HG03354 (cell line): ENCODE results near the gene LRRC45.

Source experiments
- ATAC-seq: cut with Tn5 transposase; IDR thresholded peaks from one replicate; pipeline ENCODE4 v1.9.1; 2021; ENCODE audit warnings: mild to moderate bottlenecking; ENCODE audit not compliant: unreplicated experiment, poor library complexity, severe bottlenecking

Gene LRRC45

GRCh38 chr17:82058855-82059249 lies 35.7 kb downstream of the LRRC45 start:
- no peak for ATAC-seq

- ATAC-seq = no peak
Measured at GRCh38 chr17:82059272-82060000, 36.3 kb downstream of the LRRC45 start.

- no peak for ATAC-seq
Measured at GRCh38 chr17:82060001-82060380, 36.9 kb downstream of the LRRC45 start.

- no peak for ATAC-seq
Measured at GRCh38 chr17:82060614-82061013, 37.5 kb downstream of the LRRC45 start.

- no peak for ATAC-seq
Measured at GRCh38 chr17:82061047-82061925, 38.2 kb downstream of the LRRC45 start.

GRCh38 chr17:82062076-82062983 lies 39.2 kb downstream of the LRRC45 start:
- no peak for ATAC-seq

GRCh38 chr17:82062984-82063368 lies 39.9 kb downstream of the LRRC45 start:
- ATAC-seq = no peak

GRCh38 chr17:82063424-82064415 lies 40.6 kb downstream of the LRRC45 start:
- no peak for ATAC-seq

- ATAC-seq = no peak
Measured at GRCh38 chr17:82064433-82065192, 41.5 kb downstream of the LRRC45 start.

GRCh38 chr17:82065193-82065637 lies 42.1 kb downstream of the LRRC45 start:
- peak; percentile 31 for ATAC-seq

- ATAC-seq = peak; percentile 61
Measured at GRCh38 chr17:82065638-82066303, 42.7 kb downstream of the LRRC45 start, which contains the start of gene DUS1L. Gene DUS1L (minus strand): TSS chr17:82065804. CDS start chr17:82065059, 745 bp downstream.

GRCh38 chr17:82070611-82071010 lies 47.5 kb downstream of the LRRC45 start:
- ATAC-seq = no peak

- no peak for ATAC-seq
Measured at GRCh38 chr17:82072827-82073226, 49.7 kb downstream of the LRRC45 start.

- no peak for ATAC-seq
Measured at GRCh38 chr17:82073446-82073845, 50.3 kb downstream of the LRRC45 start.

- ATAC-seq = no peak
Measured at GRCh38 chr17:82076018-82076784, 53.1 kb downstream of the LRRC45 start.

- no peak for ATAC-seq
Measured at GRCh38 chr17:82076785-82077591, 53.9 kb downstream of the LRRC45 start.
